GM19240 (cell line): ENCODE results near the gene OSBP2.
"Not testable (repeated sequence)": the region's sequence is repeated elsewhere in the genome, so short reads cannot be mapped to it uniquely, and the experiment has no call there.

ENCODE experiments used
- DNase-seq: peaks from one replicate; pipeline ENCODE4 v3.0.0; 2011; ENCODE audit warnings: low spot score; ENCODE audit not compliant: insufficient read length

Gene OSBP2

GRCh38 chr22:30754971-30755758 lies 60.5 kb downstream of the OSBP2 start:
- DNase-seq, result peak; percentile 75

DNA sequence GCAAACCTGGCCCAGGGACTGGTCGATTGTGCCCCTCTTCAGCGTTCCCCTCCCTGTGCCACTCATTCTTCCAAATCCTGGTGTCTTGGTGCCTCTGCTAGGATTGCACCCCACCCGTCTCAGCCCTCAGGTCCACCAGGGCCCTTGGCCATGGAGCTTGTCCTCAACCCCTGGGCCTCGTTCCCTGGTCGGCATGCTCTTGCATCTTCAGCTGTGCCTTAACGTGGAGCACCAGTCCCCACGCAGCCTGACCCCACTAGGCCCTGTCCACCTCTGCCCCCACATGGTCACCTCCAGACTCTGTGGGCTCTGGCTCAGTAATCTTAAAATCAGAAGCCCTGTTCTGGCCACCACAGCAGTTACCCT lies 61.1 kb downstream of the OSBP2 start:
- no peak for DNase-seq

DNA sequence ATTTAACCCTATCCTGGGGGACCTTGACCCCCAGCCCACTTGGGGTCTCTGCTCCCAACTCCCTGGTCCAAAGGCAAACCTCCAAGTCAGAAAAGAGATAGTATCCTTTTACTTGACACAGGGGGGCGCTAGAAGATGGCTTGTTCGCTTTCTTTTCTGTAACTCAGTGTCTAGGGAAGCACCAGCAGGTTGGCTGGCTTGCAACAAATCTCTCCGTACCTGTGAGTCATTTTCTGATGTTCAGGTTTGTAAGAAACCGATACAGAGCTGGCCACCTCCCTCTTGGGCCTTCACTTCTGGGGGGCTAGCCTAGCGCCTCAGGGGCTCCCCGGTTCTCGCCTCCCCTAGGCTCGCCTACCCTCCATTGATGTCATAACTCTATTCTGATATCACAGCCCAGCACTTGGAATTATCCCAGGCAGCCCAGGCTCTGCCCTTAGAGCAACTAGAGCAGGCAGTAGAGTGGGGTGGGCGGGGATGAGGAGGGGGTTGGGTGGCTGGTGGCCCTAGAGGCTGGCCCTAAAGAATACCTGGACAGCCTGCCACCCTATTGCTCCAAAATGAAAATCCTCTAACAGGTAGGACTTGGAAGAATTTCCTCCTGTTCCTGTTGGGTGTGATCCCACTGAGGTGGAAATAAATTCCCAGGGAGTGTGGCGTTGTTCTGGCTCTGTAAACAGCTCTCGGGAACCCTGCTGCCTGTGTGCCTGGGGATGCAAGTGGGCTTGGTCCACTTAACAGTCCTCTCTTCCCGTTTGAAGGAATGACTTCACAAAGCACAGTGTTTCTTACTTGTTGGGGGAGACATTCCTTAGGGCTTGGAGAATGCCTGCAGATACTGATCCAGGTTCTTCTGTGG lies 69.4 kb downstream of the OSBP2 start:
- peak; percentile 37 for DNase-seq

DNA sequence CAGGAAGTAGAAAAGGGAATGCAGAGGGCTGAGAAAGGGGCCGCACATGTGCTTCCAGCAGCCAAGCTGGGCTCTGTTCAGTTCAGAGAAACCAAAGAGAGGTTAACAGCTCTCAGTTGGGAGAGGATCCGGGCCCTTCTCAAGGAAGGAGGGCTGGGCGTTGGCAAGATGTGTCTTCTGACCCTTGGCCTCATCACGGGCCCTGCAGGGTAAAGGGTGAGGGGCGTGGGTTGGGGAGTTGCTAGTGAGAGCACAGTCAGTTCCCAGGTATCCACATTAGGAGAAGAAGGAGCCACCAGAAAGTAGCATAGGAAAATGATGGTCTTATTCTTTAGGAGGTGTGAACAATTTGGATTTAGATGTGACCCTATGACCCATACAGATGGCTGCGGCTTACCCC lies 73.0 kb downstream of the OSBP2 start:
- no peak for DNase-seq

DNA sequence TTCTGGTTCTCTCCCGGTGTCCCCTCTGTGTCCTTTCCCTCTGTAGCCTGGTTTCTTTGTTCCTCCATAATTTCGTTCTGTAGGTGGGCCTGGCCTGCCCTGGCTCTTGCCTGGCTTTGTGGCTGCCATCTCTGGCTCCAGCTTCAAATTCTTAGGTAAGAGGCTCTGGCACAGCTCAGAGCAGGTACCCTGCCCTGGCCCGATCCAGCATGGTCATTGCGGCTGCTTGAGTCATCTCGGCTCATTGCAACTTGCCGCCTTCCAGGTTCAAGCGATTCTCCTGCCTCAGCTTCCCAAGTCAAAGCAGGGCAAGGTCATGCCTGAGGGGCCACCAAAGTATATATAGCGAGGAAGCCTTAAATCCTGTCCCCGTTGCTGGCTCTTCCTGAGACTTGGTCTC lies 76.0 kb downstream of the OSBP2 start:
- DNase-seq, result no peak

- DNase-seq, result no peak
Measured at GRCh38 chr22:30773919-30774318, 79.2 kb downstream of the OSBP2 start.

DNA sequence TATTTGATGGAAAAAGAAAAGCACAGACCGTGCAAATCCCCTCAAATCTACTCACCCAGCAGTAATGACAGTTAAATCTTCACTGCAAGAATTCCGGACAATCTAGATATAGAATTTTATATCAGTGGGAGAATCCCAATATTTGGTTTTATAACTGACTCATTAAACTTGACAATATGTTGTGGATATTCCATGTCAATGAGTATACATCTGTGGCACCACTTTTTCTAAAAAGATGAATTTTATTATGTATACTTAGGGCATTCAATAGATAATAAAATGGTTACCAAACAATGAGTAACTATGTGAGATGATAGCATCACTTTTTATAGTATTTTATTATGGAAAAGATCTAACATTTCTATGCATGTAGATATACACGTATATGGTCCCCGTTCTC lies 79.9 kb downstream of the OSBP2 start:
- no peak for DNase-seq

- no peak for DNase-seq
Measured at GRCh38 chr22:30776476-30776875, 81.8 kb downstream of the OSBP2 start.

- DNase-seq, result not testable (repeated sequence)
Measured at GRCh38 chr22:30777146-30777545, 82.5 kb downstream of the OSBP2 start.

DNA sequence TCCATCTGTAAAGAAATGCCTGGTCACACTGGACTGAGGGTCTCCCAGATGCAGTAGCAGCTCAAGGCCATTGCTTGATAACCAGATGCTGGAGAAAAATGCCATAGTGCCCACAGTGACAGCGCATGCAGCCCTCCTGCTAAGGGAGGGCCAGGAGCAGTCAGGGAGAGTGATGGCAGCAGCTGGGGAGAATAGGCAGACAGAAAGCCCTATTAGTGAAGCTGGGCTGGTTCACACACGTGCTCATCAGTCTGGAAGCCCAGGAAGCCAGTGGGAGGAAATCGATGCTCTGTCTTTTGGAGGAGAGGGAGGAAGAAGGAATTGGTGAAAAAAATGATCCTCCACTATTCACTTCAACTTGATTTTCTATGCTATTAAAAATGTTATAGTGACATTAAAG lies 82.9 kb downstream of the OSBP2 start:
- no peak for DNase-seq

- DNase-seq, result no peak
Measured at GRCh38 chr22:30778261-30778660, 83.6 kb downstream of the OSBP2 start.

- DNase-seq, result no peak
Measured at GRCh38 chr22:30780026-30780425, 85.4 kb downstream of the OSBP2 start.

GRCh38 chr22:30781271-30781875 lies 86.7 kb downstream of the OSBP2 start:
- no peak for DNase-seq

DNA sequence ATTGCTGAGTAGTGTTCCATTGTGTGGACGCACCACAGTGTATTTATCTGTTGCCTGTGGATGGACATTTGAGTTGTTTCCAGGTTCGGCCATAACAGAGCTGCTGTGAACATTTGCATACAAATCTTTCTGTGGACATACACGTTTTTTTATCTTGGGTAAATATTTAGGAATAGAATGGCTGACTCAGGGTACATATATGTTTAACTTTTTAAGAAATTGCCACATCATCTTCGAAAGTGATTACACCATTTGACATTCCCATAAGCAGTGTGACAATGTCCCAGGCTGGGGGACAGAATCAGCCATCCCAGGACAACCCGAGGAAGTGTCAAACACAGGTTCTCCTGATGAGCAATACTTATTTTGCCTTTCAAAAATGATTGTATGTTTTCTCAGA lies 87.9 kb downstream of the OSBP2 start:
- DNase-seq, result no peak

DNA sequence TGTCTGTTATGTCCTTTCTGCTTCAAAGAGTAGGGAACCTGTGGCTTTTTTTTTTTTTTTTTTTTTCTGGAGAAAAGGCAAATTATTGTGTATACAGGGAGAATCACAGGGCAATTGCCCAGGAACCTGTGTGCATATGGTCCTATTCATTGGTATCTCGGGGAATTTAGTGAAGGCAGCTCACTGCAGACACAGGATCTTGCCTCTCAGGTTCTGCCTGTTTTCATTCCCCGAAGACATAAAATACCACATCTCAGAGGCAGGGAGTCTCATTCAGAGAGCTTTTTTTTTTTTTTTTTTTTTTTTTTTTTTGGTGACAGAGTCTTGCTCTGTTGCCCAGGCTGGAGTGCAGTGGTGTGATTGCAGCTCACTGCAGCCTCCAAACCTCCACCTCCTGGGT lies 88.3 kb downstream of the OSBP2 start:
- DNase-seq, result no peak

DNA sequence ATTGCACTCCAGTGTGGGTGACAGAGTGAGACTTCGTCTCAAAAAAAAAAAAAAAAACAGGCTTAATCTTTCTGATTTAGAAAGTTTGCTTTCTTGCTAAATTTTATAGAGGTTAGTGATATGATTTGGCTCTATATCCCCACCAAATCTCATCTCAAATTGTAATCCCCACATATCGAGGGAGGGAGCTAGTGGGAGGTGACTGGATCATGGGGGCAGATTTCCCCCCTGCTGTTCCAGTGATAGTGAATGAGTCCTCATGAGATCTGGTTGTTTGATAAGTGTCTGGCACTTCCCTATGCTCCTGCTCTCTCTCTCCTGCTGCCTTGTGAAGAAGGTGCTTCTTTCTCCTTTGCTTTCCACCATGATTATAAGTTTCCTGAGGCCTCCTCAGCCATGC lies 90.9 kb downstream of the OSBP2 start:
- no peak for DNase-seq

DNA sequence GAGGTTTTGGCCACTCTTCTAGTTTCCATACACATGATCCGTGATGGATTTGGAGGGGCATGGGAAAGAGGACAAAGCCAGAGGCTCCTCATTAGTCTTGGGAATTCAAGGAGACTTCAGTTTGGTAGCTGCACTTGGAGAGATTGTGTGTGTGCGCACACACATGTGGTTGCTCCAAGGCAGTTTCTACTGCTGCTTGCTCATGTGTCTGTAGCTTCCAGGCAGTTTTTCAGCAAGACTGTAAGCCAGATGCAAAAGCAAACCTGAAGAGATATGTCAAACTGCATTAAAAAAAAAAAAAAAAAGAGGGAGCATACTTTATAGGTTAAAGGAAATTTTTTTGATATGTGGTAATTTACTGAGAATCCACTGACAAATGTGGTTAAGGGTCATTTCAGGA lies 95.7 kb downstream of the OSBP2 start:
- DNase-seq, result no peak

DNA sequence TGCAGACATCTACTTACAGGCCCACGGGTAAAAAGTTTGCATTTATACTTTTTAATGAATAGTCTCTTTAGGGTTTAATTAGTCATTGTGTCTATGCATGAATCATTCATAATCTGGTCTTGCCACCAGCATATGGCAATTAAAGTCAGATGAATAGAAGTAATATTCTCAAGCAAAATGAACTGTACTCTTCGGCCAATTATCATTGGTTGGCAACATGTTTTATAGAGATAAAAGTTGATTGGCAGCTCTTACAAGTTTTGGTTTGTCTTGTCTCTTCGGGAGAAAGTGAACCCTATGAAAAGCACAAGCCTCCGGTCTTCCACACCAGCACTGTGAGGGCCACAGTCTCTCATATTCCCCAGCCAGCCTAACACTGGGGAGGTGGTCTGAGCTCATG lies 97.8 kb downstream of the OSBP2 start:
- no peak for DNase-seq

- no peak for DNase-seq
Measured at GRCh38 chr22:30795118-30795517, 100.4 kb downstream of the OSBP2 start.

DNA sequence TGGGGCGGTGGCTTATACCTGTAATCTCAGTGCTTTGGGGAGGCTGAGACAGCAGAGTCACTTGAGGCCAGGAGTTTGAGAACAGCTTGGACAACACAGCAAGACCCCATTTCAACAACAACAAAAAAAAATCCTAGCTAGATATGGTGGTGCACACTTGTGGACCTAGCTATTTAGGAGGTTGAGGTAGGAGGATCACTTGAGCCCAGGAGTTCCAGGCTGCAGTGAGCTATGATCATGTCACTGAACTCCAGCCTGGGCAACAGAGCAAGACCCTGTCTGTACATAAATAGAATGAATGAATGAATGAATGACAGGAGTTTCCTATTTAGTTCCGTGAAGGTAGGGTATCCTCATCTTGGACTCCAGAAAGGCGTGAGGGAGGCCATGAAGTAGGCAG lies 107.0 kb downstream of the OSBP2 start:
- DNase-seq, result no peak

DNA sequence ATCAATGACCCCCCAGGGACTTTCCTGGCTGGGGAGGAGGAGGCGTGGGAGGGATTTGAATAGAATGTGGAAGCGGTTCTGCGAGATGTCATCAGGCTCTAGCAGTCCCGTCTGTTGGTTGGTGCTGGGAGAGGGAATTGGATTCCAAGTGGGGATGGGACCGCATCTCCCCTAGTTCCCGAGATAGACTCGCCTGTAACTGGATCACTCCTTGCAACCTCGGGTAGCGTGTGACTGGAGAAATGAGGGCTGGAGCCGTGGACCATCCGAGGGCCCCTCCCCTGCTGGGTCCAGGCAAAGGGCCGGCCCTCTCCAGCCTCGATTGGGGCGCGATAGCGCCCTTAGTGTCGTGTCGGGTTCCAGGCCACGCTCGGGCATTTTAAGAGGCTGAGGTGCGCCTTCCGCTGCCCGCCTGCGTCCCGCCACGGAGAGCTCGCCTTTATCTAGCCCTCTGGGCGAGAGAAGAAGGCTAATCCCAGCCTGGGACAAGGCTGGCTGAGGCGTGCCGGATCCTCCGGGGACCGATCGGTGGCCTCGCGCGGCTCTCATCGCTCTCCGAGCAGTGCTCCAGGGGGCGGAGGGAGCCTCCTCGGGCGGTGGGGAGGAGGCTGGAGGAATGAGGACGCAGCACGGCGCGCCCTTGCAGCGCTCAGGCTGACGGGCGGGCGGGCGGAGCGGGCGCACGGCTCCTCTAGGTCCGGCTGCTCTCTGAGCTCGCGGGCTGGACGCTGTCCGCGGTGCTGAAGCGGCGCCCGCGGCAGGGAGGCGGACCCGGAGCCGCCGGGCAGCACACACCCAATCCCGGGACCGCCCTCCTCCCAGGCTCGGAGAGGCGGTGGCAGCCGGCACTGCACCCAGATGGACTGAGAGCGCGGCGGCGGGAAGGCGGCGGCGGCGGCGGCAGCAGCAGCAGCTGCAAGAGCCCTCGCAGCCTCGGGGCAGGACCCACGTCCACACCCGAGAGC lies 107.8 kb downstream of the OSBP2 start:
- peak; percentile 58 for DNase-seq
